Cortex of kidney (tissue), 1 donor: ENCODE measurements around the gene CROCC2.

Experiments
- DNase-seq: peaks from one replicate; lab custom pipeline; 2025; lab: John Stamatoyannopoulos, UW

The CROCC2 gene

GRCh38 chr2:240956171-240956934 lies 50.2 kb downstream of the CROCC2 start:
- no peak for DNase-seq

- no peak for DNase-seq
Observed at GRCh38 chr2:240956935-240957655, 51.0 kb downstream of the CROCC2 start.

GRCh38 chr2:240957656-240958365 lies 51.7 kb downstream of the CROCC2 start:
- no peak for DNase-seq

- DNase-seq: no peak
Observed at GRCh38 chr2:240958366-240959213, 52.5 kb downstream of the CROCC2 start.

- no peak for DNase-seq
Observed at GRCh38 chr2:240959214-240959940, 53.2 kb downstream of the CROCC2 start.

GRCh38 chr2:240959941-240960308 lies 53.8 kb downstream of the CROCC2 start:
- no peak for DNase-seq

GRCh38 chr2:240960309-240960970 lies 54.3 kb downstream of the CROCC2 start:
- DNase-seq: no peak

GRCh38 chr2:240960971-240961876 lies 55.1 kb downstream of the CROCC2 start:
- DNase-seq: no peak

GRCh38 chr2:240961910-240962299 lies 55.8 kb downstream of the CROCC2 start:
- DNase-seq: no peak

GRCh38 chr2:240962300-240963064 lies 56.3 kb downstream of the CROCC2 start:
- DNase-seq: no peak

GRCh38 chr2:240963065-240963867 lies 57.1 kb downstream of the CROCC2 start:
- no peak for DNase-seq

GRCh38 chr2:240963868-240964703 lies 58.0 kb downstream of the CROCC2 start:
- DNase-seq: no peak

- no peak for DNase-seq
Observed at GRCh38 chr2:240964704-240965295, 58.7 kb downstream of the CROCC2 start.

- no peak for DNase-seq
Observed at GRCh38 chr2:240965296-240965904, 59.3 kb downstream of the CROCC2 start.

- no peak for DNase-seq
Observed at GRCh38 chr2:240965905-240966456, 59.8 kb downstream of the CROCC2 start.

GRCh38 chr2:240966457-240966905 lies 60.3 kb downstream of the CROCC2 start:
- DNase-seq: no peak
